ENCODE results near the gene C7orf25. TPM values are rescaled to one million over a fixed set of nuclear protein-coding genes. Genes with fewer than 3 reads are reported as not detected.

The C7orf25 gene
- polyA plus RNA-seq, 2 of the 4 experiments (the other 2 are of a cell fraction) = 3.0 to 3.7 TPM

DNA sequence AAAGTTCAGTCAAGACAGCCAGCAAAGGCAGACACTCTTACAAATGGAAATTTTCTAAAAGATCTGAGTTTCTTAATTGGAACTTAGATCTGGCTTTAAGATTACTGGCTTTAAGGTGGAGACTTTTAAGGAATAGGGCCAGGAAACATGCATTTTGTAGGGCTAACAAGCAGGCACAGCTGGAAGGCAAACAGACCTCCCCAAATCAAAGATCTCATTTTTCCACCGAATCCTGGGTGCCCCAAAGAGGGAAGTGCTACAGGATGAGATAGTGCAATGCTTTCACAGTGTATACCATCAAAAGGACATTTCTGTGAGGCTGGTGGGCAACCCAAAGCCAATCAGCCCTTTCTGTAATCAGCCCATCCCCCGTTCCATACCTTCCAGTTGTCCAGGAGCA lies 47.7 kb upstream of the C7orf25 start:
- Histone ChIP-seq H3K4me2 (no peak overlapping the region), H3K9me3 (no peaks in the 10 kb centered on the region), H3K27ac (no peak overlapping the region), H3K4me3 (no peak overlapping the region), H3K4me1 (no peaks in the 10 kb centered on the region)
- ChIA-PET POLR2A (no interaction called here), CTCF (interaction anchor here (2.4 to 3.1 kb wide), 2 partner anchors 18 to 302 kb away, joined by 6 to 11 read pairs; no protein-coding TSS in a partner anchor)
- TF ChIP-seq, protein P1, sequence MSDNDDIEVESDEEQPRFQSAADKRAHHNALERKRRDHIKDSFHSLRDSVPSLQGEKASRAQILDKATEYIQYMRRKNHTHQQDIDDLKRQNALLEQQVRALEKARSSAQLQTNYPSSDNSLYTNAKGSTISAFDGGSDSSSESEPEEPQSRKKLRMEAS (IDR thresholded peaks at IDR 0.05) = no peak
- no peak for TF ChIP-seq HOXA7 (CRISPR knock-in tag; IDR thresholded peaks at IDR 0.05)
- no peak for TF ChIP-seq EP300 (IDR thresholded peaks at IDR 0.05)
- TF ChIP-seq CEBPB (IDR thresholded peaks at IDR 0.05) = no peak
- TF ChIP-seq, protein P2, sequence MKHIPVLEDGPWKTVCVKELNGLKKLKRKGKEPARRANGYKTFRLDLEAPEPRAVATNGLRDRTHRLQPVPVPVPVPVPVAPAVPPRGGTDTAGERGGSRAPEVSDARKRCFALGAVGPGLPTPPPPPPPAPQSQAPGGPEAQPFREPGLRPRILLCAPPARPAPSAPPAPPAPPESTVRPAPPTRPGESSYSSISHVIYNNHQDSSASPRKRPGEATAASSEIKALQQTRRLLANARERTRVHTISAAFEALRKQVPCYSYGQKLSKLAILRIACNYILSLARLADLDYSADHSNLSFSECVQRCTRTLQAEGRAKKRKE (CRISPR knock-in tag; IDR thresholded peaks at IDR 0.05; ENCODE audit: low read depth) = no peak
- TF ChIP-seq NR3C1 (IDR thresholded peaks at IDR 0.05) = no peak
- no peak for TF ChIP-seq KDM5A (IDR thresholded peaks at IDR 0.05)
- TF ChIP-seq, protein P3, sequence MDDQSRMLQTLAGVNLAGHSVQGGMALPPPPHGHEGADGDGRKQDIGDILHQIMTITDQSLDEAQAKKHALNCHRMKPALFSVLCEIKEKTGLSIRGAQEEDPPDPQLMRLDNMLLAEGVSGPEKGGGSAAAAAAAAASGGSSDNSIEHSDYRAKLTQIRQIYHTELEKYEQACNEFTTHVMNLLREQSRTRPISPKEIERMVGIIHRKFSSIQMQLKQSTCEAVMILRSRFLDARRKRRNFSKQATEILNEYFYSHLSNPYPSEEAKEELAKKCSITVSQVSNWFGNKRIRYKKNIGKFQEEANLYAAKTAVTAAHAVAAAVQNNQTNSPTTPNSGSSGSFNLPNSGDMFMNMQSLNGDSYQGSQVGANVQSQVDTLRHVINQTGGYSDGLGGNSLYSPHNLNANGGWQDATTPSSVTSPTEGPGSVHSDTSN (IDR thresholded peaks at IDR 0.05) = no peak
- no peak for TF ChIP-seq ZSCAN20 (CRISPR knock-in tag; IDR thresholded peaks at IDR 0.05)
- TF ChIP-seq SREBF2 (IDR thresholded peaks at IDR 0.05) = no peak
- TF ChIP-seq TP53 (CRISPR knock-in tag; IDR thresholded peaks at IDR 0.05) = no peak
- TF ChIP-seq EHMT2 (IDR thresholded peaks at IDR 0.05; ENCODE audit: low read depth) = no peak
- TF ChIP-seq, protein P4, sequence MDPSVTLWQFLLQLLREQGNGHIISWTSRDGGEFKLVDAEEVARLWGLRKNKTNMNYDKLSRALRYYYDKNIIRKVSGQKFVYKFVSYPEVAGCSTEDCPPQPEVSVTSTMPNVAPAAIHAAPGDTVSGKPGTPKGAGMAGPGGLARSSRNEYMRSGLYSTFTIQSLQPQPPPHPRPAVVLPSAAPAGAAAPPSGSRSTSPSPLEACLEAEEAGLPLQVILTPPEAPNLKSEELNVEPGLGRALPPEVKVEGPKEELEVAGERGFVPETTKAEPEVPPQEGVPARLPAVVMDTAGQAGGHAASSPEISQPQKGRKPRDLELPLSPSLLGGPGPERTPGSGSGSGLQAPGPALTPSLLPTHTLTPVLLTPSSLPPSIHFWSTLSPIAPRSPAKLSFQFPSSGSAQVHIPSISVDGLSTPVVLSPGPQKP (IDR thresholded peaks at IDR 0.05; ENCODE audit: low read depth, low read length) = no peak
- TF ChIP-seq NFE2L2 (conservative IDR thresholded peaks at IDR 0.05; ENCODE audit: low read length) = no peak
- TF ChIP-seq HDAC2 (IDR thresholded peaks at IDR 0.05) = no peak
- TF ChIP-seq ESRRA (IDR thresholded peaks at IDR 0.05; ENCODE audit: borderline replicate concordance, low read length) = no peak
- TF ChIP-seq RAD21 (conservative IDR thresholded peaks at IDR 0.05 in 1 of 2, IDR thresholded peaks at IDR 0.05 in 1 of 2) = no peak
- no peak for TF ChIP-seq EHF (CRISPR knock-in tag; IDR thresholded peaks at IDR 0.05)
- FAIRE-seq (no peak), ATAC-seq (no peak), DNase-seq (ENCODE audit: low read depth in 1 of 2, low spot score in 1 of 2) (no peak)
- WGBS (ENCODE audit: missing lambda C conversion rate) = 23% methylated on average over 2 of the region's 2 CpGs

DNA sequence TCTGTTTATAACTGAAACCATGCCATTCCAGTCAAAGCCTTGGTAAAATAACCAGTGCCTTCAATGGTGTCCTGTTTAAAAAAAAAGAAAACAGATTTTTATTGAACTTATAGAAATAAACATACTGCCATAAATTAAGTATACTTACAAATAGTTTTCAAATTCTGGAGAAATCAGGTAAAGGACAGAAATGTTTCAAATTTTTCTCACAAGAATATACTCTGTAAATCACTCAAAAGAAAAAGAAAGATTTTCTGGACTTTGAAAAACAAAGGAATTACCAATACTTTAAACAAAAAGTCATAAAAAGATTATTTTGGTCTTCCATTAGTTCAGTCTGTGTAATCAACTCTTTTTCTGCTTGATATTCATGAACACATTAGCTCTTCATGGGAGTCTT lies 44.2 kb upstream of the C7orf25 start:
- no peaks in the 10 kb centered on the region for H3K4me1 ChIP-seq
- ATAC-seq (no peak), DNase-seq (ENCODE audit: low read depth in 1 of 2, low spot score in 1 of 2) (no peak), FAIRE-seq (no peak)
- no peak overlapping the region for H3K4me3 ChIP-seq
- CTCF ChIA-PET = interaction anchor here (1.8 to 3.7 kb wide), 2 partner anchors 12 to 15 kb away, joined by 4 to 16 read pairs; no protein-coding TSS in a partner anchor
- no peak overlapping the region for H3K27ac ChIP-seq
- TF ChIP-seq ZC3H11A (IDR thresholded peaks at IDR 0.05) (no peak), SREBF2 (IDR thresholded peaks at IDR 0.05) (no peak), NFE2L2 (conservative IDR thresholded peaks at IDR 0.05; ENCODE audit: low read length) (no peak), KDM5A (IDR thresholded peaks at IDR 0.05) (no peak), ZSCAN20 (CRISPR knock-in tag; IDR thresholded peaks at IDR 0.05) (no peak), MAFK (IDR thresholded peaks at IDR 0.05; ENCODE audit: partially characterized antibody) (no peak), FOXS1 (CRISPR knock-in tag; IDR thresholded peaks at IDR 0.05) (no peak)
- TF ChIP-seq, protein P5, sequence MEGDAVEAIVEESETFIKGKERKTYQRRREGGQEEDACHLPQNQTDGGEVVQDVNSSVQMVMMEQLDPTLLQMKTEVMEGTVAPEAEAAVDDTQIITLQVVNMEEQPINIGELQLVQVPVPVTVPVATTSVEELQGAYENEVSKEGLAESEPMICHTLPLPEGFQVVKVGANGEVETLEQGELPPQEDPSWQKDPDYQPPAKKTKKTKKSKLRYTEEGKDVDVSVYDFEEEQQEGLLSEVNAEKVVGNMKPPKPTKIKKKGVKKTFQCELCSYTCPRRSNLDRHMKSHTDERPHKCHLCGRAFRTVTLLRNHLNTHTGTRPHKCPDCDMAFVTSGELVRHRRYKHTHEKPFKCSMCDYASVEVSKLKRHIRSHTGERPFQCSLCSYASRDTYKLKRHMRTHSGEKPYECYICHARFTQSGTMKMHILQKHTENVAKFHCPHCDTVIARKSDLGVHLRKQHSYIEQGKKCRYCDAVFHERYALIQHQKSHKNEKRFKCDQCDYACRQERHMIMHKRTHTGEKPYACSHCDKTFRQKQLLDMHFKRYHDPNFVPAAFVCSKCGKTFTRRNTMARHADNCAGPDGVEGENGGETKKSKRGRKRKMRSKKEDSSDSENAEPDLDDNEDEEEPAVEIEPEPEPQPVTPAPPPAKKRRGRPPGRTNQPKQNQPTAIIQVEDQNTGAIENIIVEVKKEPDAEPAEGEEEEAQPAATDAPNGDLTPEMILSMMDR (IDR thresholded peaks at IDR 0.05) = no peak
- TF ChIP-seq, protein P2 (CRISPR knock-in tag; IDR thresholded peaks at IDR 0.05; ENCODE audit: low read depth) = no peak
- H3K9me3 ChIP-seq = no peaks in the 10 kb centered on the region
- no peak overlapping the region for H3K4me2 ChIP-seq
- POLR2A ChIA-PET = no interaction called here
